Peyer's patch (tissue), 4 donors: ENCODE results near the gene SEMA5A.

Experiments
- CTCF ChIP-seq, 6 experiments: fragments of 450-650 bp in 4 of 6; fragments of 200-600 bp in 2 of 6; sonication (generic) in 1 of 6; IDR thresholded peaks; one replicate each; pipeline ENCODE4 v1.5.1; 2017 to 2019; ENCODE audit warnings: antibody characterized with exemption in 6 of 6, mild to moderate bottlenecking in 3 of 6, moderate library complexity in 1 of 6
- POLR2A ChIP-seq, 2 donors: fragments of 450-650 bp; IDR thresholded peaks; one replicate each; pipeline ENCODE4 v1.5.1; 2017; ENCODE audit warnings: antibody characterized with exemption in 2 of 2, mild to moderate bottlenecking in 2 of 2, moderate library complexity in 2 of 2

GRCh38 chr5:9104571-9105339, 441.1 kb downstream of the SEMA5A start:
- TF ChIP-seq POLR2A (IDR thresholded peaks at IDR 0.05) (no peak), CTCF (IDR thresholded peaks at IDR 0.05) (no peak)
